GM19468 (cell line): Measurements from ENCODE around the gene IKZF1.

Experiments used
- ATAC-seq: cut with Tn5 transposase; IDR thresholded peaks from one replicate; pipeline ENCODE4 v1.9.1; 2021; ENCODE audit warnings: mild to moderate bottlenecking, moderate library complexity, moderate number of reproducible peaks; ENCODE audit not compliant: unreplicated experiment; ENCODE audit errors: extremely low read depth

IKZF1 gene

GRCh38 chr7:50349963-50350944 lies 45.7 kb downstream of the IKZF1 start:
- ATAC-seq: peak; percentile 63

DNA sequence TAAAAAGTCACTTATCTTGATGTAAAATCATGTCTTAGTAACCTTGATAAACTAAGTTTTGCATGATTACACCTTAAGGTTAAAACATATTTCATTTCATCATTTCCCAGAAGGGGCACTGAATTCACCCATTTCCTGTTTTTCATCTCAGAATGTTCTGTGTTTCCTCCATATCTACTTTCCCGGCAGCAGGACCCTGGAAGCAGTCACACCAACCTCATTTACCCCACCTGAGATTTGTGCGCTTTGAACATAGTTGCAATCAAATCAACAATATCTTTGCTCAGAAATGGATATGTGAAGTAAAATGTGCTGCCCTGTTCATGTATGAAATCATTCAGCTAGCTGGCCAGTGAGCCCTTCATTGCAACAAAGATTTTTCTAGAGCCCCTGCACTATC lies 46.8 kb downstream of the IKZF1 start:
- ATAC-seq: no peak

DNA sequence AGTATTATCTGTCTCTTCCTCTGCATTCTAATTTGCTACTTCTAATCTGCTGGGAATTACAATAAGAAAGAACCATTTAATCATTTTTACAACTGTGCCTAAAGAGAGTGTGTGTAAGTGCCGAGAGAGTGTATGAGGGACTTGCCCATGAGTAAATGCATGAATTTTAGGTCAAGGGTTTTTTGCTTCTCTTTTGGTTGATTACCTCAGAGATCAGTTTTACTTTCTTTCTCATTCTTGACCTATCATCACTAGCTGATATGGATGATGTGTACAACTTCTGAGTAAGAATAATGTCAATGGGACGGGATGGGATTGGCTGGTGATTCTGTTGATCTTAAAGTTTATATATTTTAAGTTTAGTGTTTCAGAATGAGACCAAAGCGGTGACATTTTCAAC lies 47.8 kb downstream of the IKZF1 start:
- ATAC-seq: peak; percentile 78

- ATAC-seq: no peak
Observed at GRCh38 chr7:50352751-50353150, 48.2 kb downstream of the IKZF1 start.

- ATAC-seq: no peak
Observed at GRCh38 chr7:50353201-50353600, 48.7 kb downstream of the IKZF1 start.

DNA sequence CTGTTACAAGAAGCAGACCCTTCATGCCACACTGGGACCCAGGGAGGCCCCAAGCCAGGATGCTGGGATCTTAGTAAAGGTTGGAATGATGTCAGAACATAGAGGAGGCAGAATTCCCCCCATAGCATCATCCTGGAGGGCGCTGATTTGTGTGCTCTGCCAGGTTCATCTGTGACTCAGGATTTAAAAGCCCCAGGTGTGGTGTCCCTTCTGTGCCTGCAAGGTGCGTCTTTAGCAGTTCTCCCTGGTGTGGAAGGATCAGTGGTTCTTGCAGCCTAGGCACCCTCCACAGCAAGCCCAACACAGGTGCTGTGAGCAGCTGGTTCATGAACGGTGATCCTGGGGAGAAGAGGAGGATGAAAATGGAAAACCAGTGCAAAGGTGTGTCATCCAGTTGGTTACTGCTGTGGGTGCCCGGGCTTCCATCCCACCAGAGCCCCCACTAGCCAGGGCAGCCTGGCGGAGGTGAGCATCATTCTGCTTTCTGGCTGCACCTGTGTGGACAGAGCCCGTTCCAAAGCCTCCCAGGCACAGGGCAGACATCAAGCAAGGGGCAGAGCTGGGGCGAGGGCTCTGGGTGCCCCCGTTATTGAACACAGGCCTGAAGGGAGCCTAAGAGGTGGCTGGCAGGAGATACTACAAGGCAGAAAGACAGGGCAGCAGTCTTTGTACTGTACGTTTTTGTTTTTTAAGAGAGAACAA lies 49.5 kb downstream of the IKZF1 start:
- no peak for ATAC-seq

GRCh38 chr7:50355817-50356178 lies 51.3 kb downstream of the IKZF1 start:
- ATAC-seq: no peak

- ATAC-seq: no peak
Observed at GRCh38 chr7:50356212-50356944, 51.9 kb downstream of the IKZF1 start.

GRCh38 chr7:50356945-50357268 lies 52.4 kb downstream of the IKZF1 start:
- ATAC-seq: no peak

GRCh38 chr7:50357426-50357825 lies 52.9 kb downstream of the IKZF1 start:
- ATAC-seq: no peak

- ATAC-seq: no peak
Observed at GRCh38 chr7:50358041-50358705, 53.7 kb downstream of the IKZF1 start.

GRCh38 chr7:50358779-50359178 lies 54.3 kb downstream of the IKZF1 start:
- ATAC-seq: no peak

- no peak for ATAC-seq
Observed at GRCh38 chr7:50359258-50359994, 54.9 kb downstream of the IKZF1 start.

DNA sequence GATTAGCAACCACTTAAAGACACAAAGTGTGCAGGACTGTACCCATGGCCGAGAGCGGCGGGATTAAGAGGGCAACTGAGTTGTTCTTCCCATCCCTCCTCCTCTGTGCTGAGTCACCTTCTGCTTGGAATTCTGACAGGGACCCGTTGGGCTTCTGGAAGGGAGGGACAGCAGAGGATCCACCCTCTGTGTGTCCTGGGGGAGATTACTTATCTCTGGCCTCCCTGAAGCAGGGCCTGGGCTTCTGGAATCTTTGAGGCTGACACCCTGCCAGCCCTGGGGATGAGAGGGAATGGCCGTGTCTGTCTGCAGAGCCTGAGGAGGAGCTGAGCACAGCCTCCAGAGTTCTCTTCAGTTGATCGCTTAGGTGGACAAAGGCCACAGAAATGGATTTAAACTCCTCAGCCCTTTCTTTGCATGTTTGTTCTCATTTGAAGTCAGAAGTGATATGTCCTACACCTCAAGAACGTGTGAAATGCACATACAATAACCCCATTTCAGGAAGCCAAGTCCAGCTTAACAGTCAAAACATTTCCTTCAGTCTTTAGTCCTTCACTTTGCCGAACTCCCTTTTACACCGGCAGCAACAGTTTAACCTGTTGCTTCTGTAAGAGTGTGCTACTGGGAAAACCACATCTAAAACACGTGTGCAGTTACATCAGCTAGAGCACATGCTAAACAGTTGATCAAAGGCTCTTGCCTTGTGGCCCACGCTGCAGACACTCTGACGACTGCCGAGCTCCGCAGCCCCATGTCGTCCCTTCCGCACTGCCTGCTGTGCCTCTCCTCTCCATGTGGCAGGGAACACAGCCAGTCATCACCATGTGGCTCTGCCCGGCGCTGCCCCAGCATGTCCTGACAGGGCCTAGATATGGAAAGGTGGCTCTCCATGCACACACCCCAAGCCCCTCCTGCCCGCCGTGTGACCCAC lies 55.7 kb downstream of the IKZF1 start:
- ATAC-seq: no peak

- no peak for ATAC-seq
Observed at GRCh38 chr7:50362142-50362541, 57.6 kb downstream of the IKZF1 start.

GRCh38 chr7:50362712-50363282 lies 58.3 kb downstream of the IKZF1 start:
- no peak for ATAC-seq

DNA sequence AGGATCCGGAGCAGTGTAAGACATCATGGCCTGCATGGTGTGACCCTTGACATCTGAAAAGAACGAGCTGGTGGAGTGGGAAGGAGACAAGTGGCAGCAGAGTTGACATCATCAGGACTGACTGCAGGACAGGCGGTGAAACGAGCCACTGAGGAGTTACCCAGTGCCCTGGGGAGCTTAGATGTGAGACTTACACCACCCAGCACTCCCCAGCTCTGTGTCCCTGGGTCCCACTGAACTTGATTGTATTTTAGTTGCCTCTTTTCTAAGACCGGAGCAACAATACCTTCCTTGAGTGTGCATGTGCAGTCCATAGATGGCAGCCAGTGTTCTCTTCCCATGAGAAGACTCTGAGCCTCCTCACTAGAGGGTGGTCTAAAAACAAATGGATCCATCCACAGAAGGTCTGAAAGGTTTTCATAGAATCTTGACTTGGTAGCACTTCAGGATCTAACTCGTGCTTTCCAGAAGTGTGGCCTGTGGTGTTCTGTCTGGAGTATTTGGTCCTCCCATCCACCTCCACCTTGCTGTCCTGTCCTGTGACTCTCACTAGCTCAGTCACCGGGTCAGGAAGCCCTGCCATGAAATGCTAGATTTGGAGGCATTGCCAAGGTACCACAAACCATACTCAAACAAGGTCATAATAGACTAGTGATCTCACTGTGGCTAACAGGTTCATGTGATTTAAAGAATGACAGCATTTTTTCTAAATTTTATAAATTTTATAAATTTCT lies 59.0 kb downstream of the IKZF1 start:
- no peak for ATAC-seq

DNA sequence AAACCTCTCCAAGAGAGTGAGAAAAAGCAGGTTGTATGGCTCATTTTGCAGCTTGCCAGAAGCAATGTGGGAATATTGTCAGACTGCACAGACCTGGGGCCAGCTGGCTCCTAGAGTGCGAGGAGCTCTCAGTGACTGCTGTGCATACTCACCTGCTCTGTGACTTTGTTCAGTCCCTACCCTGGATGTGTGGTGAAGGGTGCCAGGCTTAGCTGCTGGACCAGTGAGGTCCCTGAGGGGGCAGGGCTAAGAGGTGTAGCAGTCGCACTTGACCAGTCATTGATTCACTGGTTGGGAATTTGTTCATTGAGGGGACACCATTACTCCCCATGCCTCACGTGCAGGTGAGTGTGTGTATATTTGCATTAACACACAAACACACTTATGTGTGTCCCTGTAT lies 60.1 kb downstream of the IKZF1 start:
- no peak for ATAC-seq
